HG02571 (cell line): ENCODE measurements around the gene MTHFD1L.
"Not testable (repeated sequence)": the region's sequence is repeated elsewhere in the genome, so short reads cannot be mapped to it uniquely, and the experiment has no call there.

Experiments
- ATAC-seq: cut with Tn5 transposase; IDR thresholded peaks from one replicate; pipeline ENCODE4 v1.9.1; 2021; ENCODE audit warnings: mild to moderate bottlenecking, moderate library complexity; ENCODE audit not compliant: unreplicated experiment

Gene MTHFD1L

DNA sequence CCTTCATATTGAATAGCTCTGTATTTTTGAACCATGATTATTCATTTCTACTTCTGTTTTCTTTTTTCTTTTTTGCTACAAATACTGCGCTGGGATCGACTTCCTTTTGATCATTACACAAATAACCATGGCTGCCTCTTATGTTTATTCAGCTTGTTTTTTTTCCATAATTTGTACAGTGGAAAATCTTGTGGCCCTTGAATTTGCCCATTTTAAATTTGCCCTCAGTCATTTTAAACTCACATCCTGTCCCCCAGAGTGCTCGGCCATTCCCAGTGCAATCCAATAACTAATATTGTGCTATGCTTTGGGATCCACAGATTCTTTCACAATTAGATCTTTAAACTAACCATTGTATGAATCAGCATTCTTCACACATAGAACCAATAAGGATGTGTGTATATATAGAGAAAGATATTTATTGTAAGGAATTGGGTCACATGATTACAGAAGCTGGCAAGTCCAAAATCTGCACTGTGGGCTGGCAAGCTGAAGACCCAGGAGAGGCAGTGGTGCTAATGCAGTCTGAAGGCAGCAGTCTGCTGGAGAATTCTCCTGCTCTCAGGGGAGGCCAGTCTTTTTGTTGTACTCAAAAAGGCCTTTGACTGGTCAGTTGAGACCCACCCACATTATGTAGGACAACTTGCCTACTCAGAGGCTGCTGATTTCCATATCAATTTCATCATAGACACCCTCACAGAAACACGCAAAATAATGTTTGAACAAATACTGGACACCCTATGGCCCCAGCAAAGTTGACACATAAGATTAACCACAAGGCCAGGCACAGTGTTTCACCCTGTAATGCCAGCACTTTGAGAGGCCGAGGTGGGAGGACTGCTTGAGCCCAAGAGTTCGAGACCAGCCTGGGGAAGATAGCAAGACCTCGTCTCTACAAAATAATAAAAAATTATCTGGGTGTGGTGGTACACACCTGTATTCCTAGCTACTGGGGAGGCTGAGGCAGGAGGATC, 147.1 kb downstream of the MTHFD1L start:
- no peak for ATAC-seq

GRCh38 chr6:151014404-151015100, 149.1 kb downstream of the MTHFD1L start:
- no peak for ATAC-seq

- no peak for ATAC-seq
Observed at GRCh38 chr6:151015101-151015700, 149.7 kb downstream of the MTHFD1L start.

GRCh38 chr6:151016107-151016506, 150.6 kb downstream of the MTHFD1L start:
- ATAC-seq = no peak

DNA sequence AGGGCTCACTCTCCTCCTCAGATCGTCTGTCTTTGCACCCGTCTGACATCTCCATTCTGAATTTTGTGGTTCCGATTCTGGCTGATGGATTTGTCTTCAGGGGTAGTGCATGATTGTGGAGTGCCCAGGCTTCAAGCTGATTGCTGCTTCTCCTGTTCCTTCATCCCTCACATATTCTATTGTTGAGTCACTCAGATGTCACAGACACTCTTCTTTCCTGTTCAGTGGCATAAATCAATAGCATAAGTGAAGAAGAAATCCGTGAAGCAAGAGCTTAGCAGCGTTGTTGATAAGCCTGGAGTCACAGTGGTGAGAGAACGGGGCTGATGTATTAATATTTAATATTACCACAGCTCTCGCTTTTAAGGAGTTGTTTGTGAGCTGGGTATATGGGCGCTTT, 152.5 kb downstream of the MTHFD1L start:
- no peak for ATAC-seq

GRCh38 chr6:151018911-151019782, 153.6 kb downstream of the MTHFD1L start:
- ATAC-seq = no peak

- ATAC-seq = no peak
Observed at GRCh38 chr6:151021896-151022295, 156.4 kb downstream of the MTHFD1L start.

- ATAC-seq = no peak
Observed at GRCh38 chr6:151022492-151022891, 157.0 kb downstream of the MTHFD1L start.

- no peak for ATAC-seq
Observed at GRCh38 chr6:151023342-151023741, 157.8 kb downstream of the MTHFD1L start.

DNA sequence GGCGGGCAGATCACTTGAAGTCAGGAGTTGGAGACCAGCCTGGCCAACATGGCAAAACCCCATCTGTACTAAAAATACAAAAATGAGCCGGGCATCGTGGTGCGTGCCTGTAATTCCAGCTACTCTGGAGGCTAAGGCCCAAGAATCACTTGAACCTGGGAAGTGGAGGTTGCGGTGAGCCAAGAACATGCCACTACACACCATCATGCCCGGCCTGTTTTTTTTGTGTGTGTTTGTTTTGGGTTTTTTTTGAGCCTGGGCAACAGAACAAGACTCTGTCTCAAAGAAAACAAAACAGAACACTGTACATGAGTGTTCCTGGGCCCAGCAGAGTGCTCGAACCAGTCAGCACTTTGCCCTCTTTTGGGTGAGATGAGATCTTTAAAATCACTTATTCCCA, 159.1 kb downstream of the MTHFD1L start:
- ATAC-seq = no peak

DNA sequence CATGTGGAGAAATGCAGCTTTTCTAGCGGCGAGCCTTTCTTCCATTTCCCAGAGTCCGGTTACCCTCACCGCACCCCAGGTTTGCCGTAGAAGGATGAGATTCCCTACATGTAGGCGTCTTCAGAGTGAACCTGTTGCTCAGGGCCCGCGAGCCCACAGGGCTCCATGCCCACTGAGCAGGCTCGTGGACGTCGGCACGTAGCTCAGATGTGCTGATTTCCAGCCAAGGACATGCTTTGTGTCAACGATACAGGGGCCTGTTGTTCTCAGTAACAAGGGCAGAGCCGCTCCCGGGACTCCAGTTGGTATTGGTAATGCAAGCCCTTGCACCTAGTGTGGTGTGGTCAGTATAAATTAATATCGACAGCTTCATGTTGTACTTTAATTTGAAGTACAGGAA, 159.6 kb downstream of the MTHFD1L start:
- ATAC-seq = no peak

- ATAC-seq = no peak
Observed at GRCh38 chr6:151026041-151026663, 160.7 kb downstream of the MTHFD1L start.

- ATAC-seq = no peak
Observed at GRCh38 chr6:151027295-151027747, 161.8 kb downstream of the MTHFD1L start.

GRCh38 chr6:151027936-151028838, 162.7 kb downstream of the MTHFD1L start:
- ATAC-seq = no peak

DNA sequence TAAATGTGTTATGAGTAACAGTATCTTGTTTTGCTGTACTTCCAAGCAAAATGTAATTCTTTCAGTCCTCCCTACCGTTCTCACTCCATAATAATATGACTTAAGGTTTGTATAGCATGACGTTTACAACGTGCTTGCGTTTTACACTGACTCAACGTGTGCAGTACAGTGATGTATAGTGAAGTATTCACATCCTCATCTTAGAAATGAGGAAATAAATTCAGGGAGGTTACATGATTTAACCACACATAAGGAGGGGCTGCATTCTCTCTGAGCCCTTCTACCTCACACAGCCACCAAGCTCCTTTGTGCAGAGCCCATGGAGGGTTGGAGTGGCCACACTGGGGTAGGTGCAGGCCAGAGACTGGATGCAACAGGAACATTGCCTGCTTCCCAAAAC, 164.5 kb downstream of the MTHFD1L start:
- no peak for ATAC-seq

- no peak for ATAC-seq
Observed at GRCh38 chr6:151032034-151032433, 166.5 kb downstream of the MTHFD1L start.

- no peak for ATAC-seq
Observed at GRCh38 chr6:151034825-151035781, 169.6 kb downstream of the MTHFD1L start.

- ATAC-seq = not testable (repeated sequence)
Observed at GRCh38 chr6:151036211-151036721, 170.8 kb downstream of the MTHFD1L start.
